ENCODE data around the gene MKNK1. TPM values are rescaled to one million over a fixed set of nuclear protein-coding genes. Genes with fewer than 3 reads are reported as not detected.

MKNK1 gene
- polyA plus RNA-seq, 1 donor (not counting 4 experiments of a cell fraction or from before 2014, with no cell fraction given) = 55.7 TPM

DNA sequence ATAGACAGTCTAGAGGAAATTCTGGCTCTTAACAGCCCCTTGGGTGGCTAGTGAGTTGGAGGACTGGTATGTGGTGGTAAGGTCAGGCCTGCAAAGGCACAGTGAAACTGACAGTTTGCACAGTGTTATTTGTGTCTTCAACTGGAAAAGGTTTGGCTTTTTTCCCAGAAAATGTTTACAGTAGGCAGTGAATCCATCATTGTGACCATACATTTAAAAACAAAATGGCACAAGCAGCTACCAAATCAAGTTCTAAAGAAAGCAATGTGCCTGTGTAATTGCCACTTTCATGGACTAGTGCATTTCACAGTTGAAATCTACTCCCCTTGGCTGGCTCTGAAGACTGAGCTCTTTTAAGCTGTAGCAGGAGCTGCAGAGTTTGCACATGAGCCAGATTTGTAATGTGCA, 39.3 kb upstream of the MKNK1 start:
- peaks cover 1 to 7% of the 10 kb centered on the region in 2 experiments for H3K36me3 ChIP-seq (ENCODE audit: control insufficient read depth in 2 of 2, extremely low read depth in 1 of 2, insufficient read depth in 2 of 2, low read length in 2 of 2)
- H3K4me2 ChIP-seq (ENCODE audit: control insufficient read depth, extremely low read depth, insufficient read depth, low read depth, low read length) = no peak overlapping the region
- H3K4me3 ChIP-seq (ENCODE audit: control insufficient read depth in 2 of 3, extremely low read depth in 1 of 3, insufficient read depth in 2 of 3, low read depth in 1 of 3, low read length in 3 of 3) = no peak overlapping the region
- TF ChIP-seq EZH2 (IDR thresholded peaks at IDR 0.05; ENCODE audit: low read length) = no peak
- TF ChIP-seq, protein P1, sequence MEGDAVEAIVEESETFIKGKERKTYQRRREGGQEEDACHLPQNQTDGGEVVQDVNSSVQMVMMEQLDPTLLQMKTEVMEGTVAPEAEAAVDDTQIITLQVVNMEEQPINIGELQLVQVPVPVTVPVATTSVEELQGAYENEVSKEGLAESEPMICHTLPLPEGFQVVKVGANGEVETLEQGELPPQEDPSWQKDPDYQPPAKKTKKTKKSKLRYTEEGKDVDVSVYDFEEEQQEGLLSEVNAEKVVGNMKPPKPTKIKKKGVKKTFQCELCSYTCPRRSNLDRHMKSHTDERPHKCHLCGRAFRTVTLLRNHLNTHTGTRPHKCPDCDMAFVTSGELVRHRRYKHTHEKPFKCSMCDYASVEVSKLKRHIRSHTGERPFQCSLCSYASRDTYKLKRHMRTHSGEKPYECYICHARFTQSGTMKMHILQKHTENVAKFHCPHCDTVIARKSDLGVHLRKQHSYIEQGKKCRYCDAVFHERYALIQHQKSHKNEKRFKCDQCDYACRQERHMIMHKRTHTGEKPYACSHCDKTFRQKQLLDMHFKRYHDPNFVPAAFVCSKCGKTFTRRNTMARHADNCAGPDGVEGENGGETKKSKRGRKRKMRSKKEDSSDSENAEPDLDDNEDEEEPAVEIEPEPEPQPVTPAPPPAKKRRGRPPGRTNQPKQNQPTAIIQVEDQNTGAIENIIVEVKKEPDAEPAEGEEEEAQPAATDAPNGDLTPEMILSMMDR (optimal IDR thresholded peaks at IDR 0.05 in 1 of 3, IDR thresholded peaks at IDR 0.05 in 1 of 3, conservative IDR thresholded peaks at IDR 0.05 in 1 of 3; ENCODE audit: extremely low read depth in 1 of 3, insufficient read depth in 2 of 3, low read length in 3 of 3) = no peak
- H3K9me1 ChIP-seq (ENCODE audit: control insufficient read depth, extremely low read depth, insufficient read depth, low read length) = no peaks in the 10 kb centered on the region
- H3K27ac ChIP-seq (ENCODE audit: control insufficient read depth, insufficient read depth, low read length) = no peak overlapping the region
- dilution Hi-C loops (cut with MboI; ENCODE audit: extremely low pct_ligation_motif_present, low sequenced_read_pairs) = no loop called here
- FAIRE-seq = no peak
- no peaks in the 10 kb centered on the region for H3K79me2 ChIP-seq (ENCODE audit: control insufficient read depth, insufficient read depth, low read length)
- no peaks in the 10 kb centered on the region for H4K20me1 ChIP-seq (ENCODE audit: control insufficient read depth, extremely low read depth, insufficient read depth, low read length)
- H3K9me3 ChIP-seq (ENCODE audit: control insufficient read depth, low read depth, low read length) = no peaks in the 10 kb centered on the region
- H3K27me3 ChIP-seq (ENCODE audit: control insufficient read depth, extremely low read depth, insufficient read depth, low read length) = no peaks in the 10 kb centered on the region
- peaks cover 9% of the 10 kb centered on the region for H3K4me1 ChIP-seq (ENCODE audit: control insufficient read depth, extremely low read depth, insufficient read depth, low read length)
- no peak overlapping the region for H3K9ac ChIP-seq (ENCODE audit: control insufficient read depth, extremely low read depth, insufficient read depth, low read length)
- no peak for DNase-seq (ENCODE audit: low read depth, low spot score)
- H2AFZ ChIP-seq (ENCODE audit: control insufficient read depth, low read length) = no peak overlapping the region

DNA sequence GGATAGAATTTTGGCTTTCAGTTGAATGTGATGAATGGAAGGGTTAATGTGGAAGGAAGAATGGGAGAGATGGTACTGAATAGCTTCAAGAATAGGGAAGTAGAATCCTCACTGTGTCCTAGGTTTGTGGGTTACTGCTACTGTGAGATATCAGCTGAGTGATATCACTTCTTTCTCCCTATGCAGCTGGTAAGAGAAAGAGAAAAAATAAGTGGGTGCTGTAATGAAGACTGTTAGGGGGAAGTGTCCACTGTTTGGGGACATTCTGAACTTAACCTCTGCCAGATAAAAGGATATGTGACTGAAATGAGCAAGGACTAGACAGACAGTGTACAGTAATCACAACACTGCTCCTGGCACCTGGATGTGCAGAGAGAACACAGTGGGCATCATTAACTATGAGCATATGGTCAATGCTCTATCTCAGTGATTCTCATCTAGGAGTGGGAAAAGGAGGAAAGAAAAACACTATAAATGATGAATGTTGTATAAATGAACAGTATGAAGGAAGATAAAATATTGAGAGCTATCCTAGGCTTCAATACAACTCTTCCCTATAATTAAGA, 38.1 kb upstream of the MKNK1 start:
- no peak overlapping the region for H3K27ac ChIP-seq (ENCODE audit: control insufficient read depth, insufficient read depth, low read length)
- H3K9ac ChIP-seq (ENCODE audit: control insufficient read depth, extremely low read depth, insufficient read depth, low read length) = no peak overlapping the region
- no peak overlapping the region for H2AFZ ChIP-seq (ENCODE audit: control insufficient read depth, low read length)
- FAIRE-seq (no peak), DNase-seq (ENCODE audit: low read depth, low spot score) (no peak)
- no peak overlapping the region for H3K4me2 ChIP-seq (ENCODE audit: control insufficient read depth, extremely low read depth, insufficient read depth, low read depth, low read length)
- TF ChIP-seq, protein P1 (optimal IDR thresholded peaks at IDR 0.05 in 1 of 3, IDR thresholded peaks at IDR 0.05 in 1 of 3, conservative IDR thresholded peaks at IDR 0.05 in 1 of 3; ENCODE audit: extremely low read depth in 1 of 3, insufficient read depth in 2 of 3, low read length in 3 of 3) = no peak
- TF ChIP-seq EZH2 (IDR thresholded peaks at IDR 0.05; ENCODE audit: low read length) = no peak
- H3K9me3 ChIP-seq (ENCODE audit: control insufficient read depth, low read depth, low read length) = no peaks in the 10 kb centered on the region
- H3K4me3 ChIP-seq (ENCODE audit: control insufficient read depth in 2 of 3, extremely low read depth in 1 of 3, insufficient read depth in 2 of 3, low read depth in 1 of 3, low read length in 3 of 3) = no peak overlapping the region
- dilution Hi-C loops (cut with MboI; ENCODE audit: extremely low pct_ligation_motif_present, low sequenced_read_pairs) = no loop called here
- no peaks in the 10 kb centered on the region for H3K9me1 ChIP-seq (ENCODE audit: control insufficient read depth, extremely low read depth, insufficient read depth, low read length)
- peaks cover 9% of the 10 kb centered on the region for H3K4me1 ChIP-seq (ENCODE audit: control insufficient read depth, extremely low read depth, insufficient read depth, low read length)
- no peaks in the 10 kb centered on the region for H3K27me3 ChIP-seq (ENCODE audit: control insufficient read depth, extremely low read depth, insufficient read depth, low read length)
- H3K79me2 ChIP-seq (ENCODE audit: control insufficient read depth, insufficient read depth, low read length) = no peaks in the 10 kb centered on the region
- H3K36me3 ChIP-seq (ENCODE audit: control insufficient read depth in 2 of 2, extremely low read depth in 1 of 2, insufficient read depth in 2 of 2, low read length in 2 of 2) = peaks cover 1 to 6% of the 10 kb centered on the region in 2 experiments
- H4K20me1 ChIP-seq (ENCODE audit: control insufficient read depth, extremely low read depth, insufficient read depth, low read length) = no peaks in the 10 kb centered on the region
